Natural killer cell (primary cell): ENCODE measurements around the gene SPATA31D3. TPM values are rescaled to one million over a fixed set of nuclear protein-coding genes. Genes with fewer than 3 reads are reported as not detected.

Experiments
- ATAC-seq, 3 donors: fragments of 150-1000 bp in 2 of 3; fragments of 200-7000 bp in 1 of 3; cut with Tn5 transposase; 1 replicate in 1 of 3; 2 replicates in 2 of 3; pipeline ENCODE4 v1.10.0; 2021; ENCODE audit warnings: mild to moderate bottlenecking in 2 of 3, moderate library complexity in 2 of 3
- DNase-seq, 2 donors: peaks; one replicate each; pipeline versions ENCODE4 v3.0.0 to v3.0.0-alpha.2; 2013 to 2021; ENCODE audit warnings: mixed read lengths in 1 of 2
- H3K27ac ChIP-seq: one replicate; pipeline ENCODE4 v1.5.1; 2013; ENCODE audit warnings: mild to moderate bottlenecking, low read length
- H3K27me3 ChIP-seq: one replicate; pipeline ENCODE4 v1.6.1; 2013; ENCODE audit warnings: low read length; ENCODE audit not compliant: control insufficient read depth, insufficient read depth
- H3K36me3 ChIP-seq: one replicate; pipeline ENCODE4 v1.6.1; 2013; ENCODE audit warnings: low read length; ENCODE audit not compliant: control insufficient read depth, insufficient read depth
- H3K4me1 ChIP-seq: one replicate; pipeline ENCODE4 v1.6.1; 2013; ENCODE audit warnings: low read length; ENCODE audit not compliant: control insufficient read depth, insufficient read depth
- H3K4me3 ChIP-seq: one replicate; pipeline ENCODE4 v1.5.1; 2013; ENCODE audit warnings: low read length
- H3K9me3 ChIP-seq: one replicate; pipeline ENCODE4 v1.6.1; 2013; ENCODE audit warnings: low read length; ENCODE audit not compliant: control insufficient read depth, insufficient read depth
- H3K27ac Mint-ChIP-seq, 2 donors: one replicate each; pipeline ENCODE4 v1.8.0; 2022; ENCODE audit warnings: mild to moderate bottlenecking in 2 of 2, mixed read lengths in 2 of 2, moderate library complexity in 1 of 2
- H3K27me3 Mint-ChIP-seq, 2 donors: one replicate each; pipeline ENCODE4 v1.8.0; 2022; ENCODE audit warnings: low read depth in 2 of 2, mixed read lengths in 2 of 2
- H3K36me3 Mint-ChIP-seq: one replicate; pipeline ENCODE4 v1.8.0; 2022; ENCODE audit warnings: mixed read lengths
- H3K4me1 Mint-ChIP-seq, 2 donors: one replicate each; pipeline ENCODE4 v1.8.0; 2022; ENCODE audit warnings: mixed read lengths in 2 of 2
- H3K4me3 Mint-ChIP-seq: one replicate; pipeline ENCODE4 v1.8.0; 2022; ENCODE audit warnings: mild to moderate bottlenecking, moderate library complexity, mixed read lengths
- H3K9me3 Mint-ChIP-seq, 2 donors: one replicate each; pipeline ENCODE4 v1.8.0; 2022; ENCODE audit warnings: mixed read lengths in 2 of 2
- WGBS: methylation state at CpG from one replicate; pipeline ENCODE4 v1.1.7; 2013; ENCODE audit warnings: missing lambda C conversion rate; ENCODE audit not compliant: insufficient coverage; 5-methylcytosine and 5-hydroxymethylcytosine counted together
- intact Hi-C: fragments of 100-400 bp; cut with micrococcal nuclease; formaldehyde crosslinking; loops from one replicate; pipeline ENCODE4 v1.14.2; 2022
- total RNA-seq, 4 donors: library from RNA; stranded (reverse); fragments of 120-200 nt in 1 of 4; gene quantifications; one replicate each; pipeline versions ENCODE4 v1.2.3 to v1.2.4, GENCODE V29; 2013 to 2022
- TF ChIP-seq, protein P1 (sequence below): fragments of 200-600 bp; IDR thresholded peaks from one replicate; pipeline ENCODE4 v1.8.0; 2022; ENCODE audit warnings: antibody characterized with exemption

The SPATA31D3 gene
- total RNA-seq, 3 donors from 2014 or later (not counting 1 experiment from before 2014, with no cell fraction given) = not detected

DNA sequence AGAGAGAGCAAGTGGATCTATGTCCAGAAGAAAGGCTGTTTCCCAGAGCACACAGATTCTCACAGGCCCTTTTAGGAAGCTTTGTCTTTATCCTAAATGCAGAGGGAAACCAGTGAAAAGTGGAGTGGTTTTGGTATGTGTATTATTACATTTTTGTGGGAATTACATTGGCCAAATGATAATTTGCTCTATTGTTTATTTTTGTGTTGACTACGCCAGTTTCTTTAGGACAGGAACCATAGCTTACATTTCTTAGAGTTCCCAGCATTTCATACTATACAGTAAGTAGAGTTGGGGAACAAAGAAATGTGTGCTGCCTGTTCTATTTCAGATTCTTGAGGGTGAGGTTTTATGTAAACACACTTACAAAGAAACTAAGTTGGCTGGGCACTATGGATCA, 44.4 kb upstream of the SPATA31D3 start:
- H3K4me3 Mint-ChIP-seq = no peak overlapping the region
- no peak overlapping the region for H3K27ac ChIP-seq
- no peaks in the 10 kb centered on the region for H3K27me3 ChIP-seq
- TF ChIP-seq, protein P1, sequence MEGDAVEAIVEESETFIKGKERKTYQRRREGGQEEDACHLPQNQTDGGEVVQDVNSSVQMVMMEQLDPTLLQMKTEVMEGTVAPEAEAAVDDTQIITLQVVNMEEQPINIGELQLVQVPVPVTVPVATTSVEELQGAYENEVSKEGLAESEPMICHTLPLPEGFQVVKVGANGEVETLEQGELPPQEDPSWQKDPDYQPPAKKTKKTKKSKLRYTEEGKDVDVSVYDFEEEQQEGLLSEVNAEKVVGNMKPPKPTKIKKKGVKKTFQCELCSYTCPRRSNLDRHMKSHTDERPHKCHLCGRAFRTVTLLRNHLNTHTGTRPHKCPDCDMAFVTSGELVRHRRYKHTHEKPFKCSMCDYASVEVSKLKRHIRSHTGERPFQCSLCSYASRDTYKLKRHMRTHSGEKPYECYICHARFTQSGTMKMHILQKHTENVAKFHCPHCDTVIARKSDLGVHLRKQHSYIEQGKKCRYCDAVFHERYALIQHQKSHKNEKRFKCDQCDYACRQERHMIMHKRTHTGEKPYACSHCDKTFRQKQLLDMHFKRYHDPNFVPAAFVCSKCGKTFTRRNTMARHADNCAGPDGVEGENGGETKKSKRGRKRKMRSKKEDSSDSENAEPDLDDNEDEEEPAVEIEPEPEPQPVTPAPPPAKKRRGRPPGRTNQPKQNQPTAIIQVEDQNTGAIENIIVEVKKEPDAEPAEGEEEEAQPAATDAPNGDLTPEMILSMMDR = no peak
- H3K36me3 Mint-ChIP-seq = no peaks in the 10 kb centered on the region
- H3K4me3 ChIP-seq = no peak overlapping the region
- H3K4me1 Mint-ChIP-seq = no peaks in the 10 kb centered on the region
- ATAC-seq (no peak), DNase-seq (no peak)
- H3K27ac Mint-ChIP-seq = no peak overlapping the region
- H3K9me3 Mint-ChIP-seq = no peaks in the 10 kb centered on the region
- intact Hi-C loops = no loop called here
- peaks cover 0 to 3% of the 10 kb centered on the region in 2 donors for H3K27me3 Mint-ChIP-seq
- no peaks in the 10 kb centered on the region for H3K4me1 ChIP-seq
- H3K9me3 ChIP-seq = no peaks in the 10 kb centered on the region
- WGBS = no CpG with 5 or more reads among the region's 1 CpG
- no peaks in the 10 kb centered on the region for H3K36me3 ChIP-seq

DNA sequence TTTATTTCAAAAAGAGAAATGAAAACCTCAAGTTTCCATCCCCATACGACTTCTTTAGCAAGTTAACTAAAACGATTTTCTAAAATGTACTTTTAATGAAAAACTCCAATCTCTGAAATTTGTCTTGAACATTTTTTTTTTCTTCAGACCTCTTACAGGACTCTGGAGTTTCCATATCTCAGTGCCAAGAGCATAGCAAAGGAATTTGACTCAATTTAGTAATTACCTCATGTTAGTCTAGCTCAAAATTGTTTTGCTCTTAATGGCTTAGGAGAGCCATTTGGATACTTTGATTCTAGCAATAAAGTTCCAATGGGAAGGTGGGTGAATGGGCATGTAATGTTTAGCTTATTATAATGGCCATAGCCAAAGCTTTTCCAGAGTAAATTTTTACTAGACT, 41.1 kb upstream of the SPATA31D3 start:
- Mint-ChIP-seq H3K9me3 (no peaks in the 10 kb centered on the region), H3K4me1 (no peaks in the 10 kb centered on the region), H3K4me3 (no peak overlapping the region), H3K36me3 (no peaks in the 10 kb centered on the region), H3K27ac (no peak overlapping the region), H3K27me3 (no peaks in the 10 kb centered on the region)
- 78% methylated on average over 2 of the region's 2 CpGs for WGBS
- H3K27ac ChIP-seq = no peak overlapping the region
- no peaks in the 10 kb centered on the region for H3K36me3 ChIP-seq
- ATAC-seq (no peak), DNase-seq (no peak)
- intact Hi-C loops = no loop called here
- no peaks in the 10 kb centered on the region for H3K27me3 ChIP-seq
- no peaks in the 10 kb centered on the region for H3K9me3 ChIP-seq
- no peaks in the 10 kb centered on the region for H3K4me1 ChIP-seq
- TF ChIP-seq, protein P1 = no peak
- no peak overlapping the region for H3K4me3 ChIP-seq

DNA sequence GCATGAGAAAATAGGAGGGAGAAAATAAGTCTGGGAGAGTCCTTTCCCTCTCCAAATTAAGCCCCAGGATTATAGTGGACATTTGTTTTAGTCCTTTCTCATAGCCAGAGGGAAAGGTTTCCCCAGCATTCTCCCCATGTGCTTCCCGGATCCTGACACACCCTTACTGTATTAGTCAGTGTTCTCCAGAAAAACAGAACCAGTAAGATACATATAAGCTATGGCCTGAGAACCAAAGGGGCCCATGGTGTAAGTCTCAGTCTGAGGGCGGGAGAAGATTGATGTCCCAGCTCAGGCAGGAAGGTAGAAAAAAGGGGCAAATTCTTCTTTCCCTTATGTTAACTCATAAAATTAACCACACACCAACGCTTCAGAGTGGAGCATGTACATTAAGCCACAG, 40.7 kb upstream of the SPATA31D3 start:
- no peak overlapping the region for H3K4me3 Mint-ChIP-seq
- no peaks in the 10 kb centered on the region for H3K4me1 Mint-ChIP-seq
- H3K9me3 Mint-ChIP-seq = no peaks in the 10 kb centered on the region
- Histone ChIP-seq H3K9me3 (no peaks in the 10 kb centered on the region), H3K27me3 (no peaks in the 10 kb centered on the region), H3K27ac (no peak overlapping the region), H3K4me3 (no peak overlapping the region), H3K36me3 (no peaks in the 10 kb centered on the region), H3K4me1 (no peaks in the 10 kb centered on the region)
- no peak for ATAC-seq
- no peak overlapping the region for H3K27ac Mint-ChIP-seq
- TF ChIP-seq, protein P1 = no peak
- H3K27me3 Mint-ChIP-seq = no peaks in the 10 kb centered on the region
- 100% methylated on average over 2 of the region's 3 CpGs for WGBS
- DNase-seq = no peak
- intact Hi-C loops = no loop called here
- H3K36me3 Mint-ChIP-seq = no peaks in the 10 kb centered on the region

DNA sequence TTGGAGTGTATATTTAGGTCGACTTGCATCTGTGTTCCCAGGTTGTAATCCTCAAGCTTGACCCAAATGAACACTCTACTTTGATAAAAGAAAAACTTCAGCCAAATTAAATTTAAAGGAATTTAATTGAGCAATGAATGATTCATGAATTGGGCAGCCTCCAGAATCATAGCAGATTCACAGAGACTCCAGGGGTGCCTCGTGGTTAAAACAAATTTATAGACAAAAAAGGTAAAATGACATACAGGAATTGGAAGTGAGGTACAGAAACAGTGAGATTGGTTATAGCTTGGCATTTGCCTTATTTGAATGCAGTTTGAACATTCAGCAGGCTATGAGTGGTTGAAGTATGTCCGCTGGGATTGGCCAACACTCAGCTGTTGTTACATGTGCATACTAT, 36.6 kb upstream of the SPATA31D3 start:
- H3K4me3 ChIP-seq = no peak overlapping the region
- no peaks in the 10 kb centered on the region for H3K9me3 Mint-ChIP-seq
- no peak overlapping the region for H3K4me3 Mint-ChIP-seq
- H3K27ac ChIP-seq = no peak overlapping the region
- intact Hi-C loops = no loop called here
- WGBS = 69% methylated on average over 2 of the region's 3 CpGs
- no peak for ATAC-seq
- no peak for DNase-seq
- H3K27me3 Mint-ChIP-seq = no peaks in the 10 kb centered on the region
- TF ChIP-seq, protein P1 = no peak
- no peaks in the 10 kb centered on the region for H3K4me1 Mint-ChIP-seq
- H3K27ac Mint-ChIP-seq = no peak overlapping the region
- H3K27me3 ChIP-seq = no peaks in the 10 kb centered on the region
- H3K36me3 ChIP-seq = no peaks in the 10 kb centered on the region
- H3K4me1 ChIP-seq = no peaks in the 10 kb centered on the region
- H3K36me3 Mint-ChIP-seq = no peaks in the 10 kb centered on the region
- H3K9me3 ChIP-seq = no peaks in the 10 kb centered on the region
